Measurements from ENCODE around the gene AP2A1.

- TF ChIP-seq CTCF (IDR thresholded peaks at IDR 0.05) = no peak
- TF ChIP-seq POLR2A (IDR thresholded peaks at IDR 0.05) = no peak
Observed at GRCh38 chr19:49771674-49772139, 4.9 kb downstream of the AP2A1 start.

All from gastroesophageal sphincter (tissue), 3 donors.